Ishikawa (cell line): ENCODE data around the gene FIS1.

Experiments
- FOXM1 ChIP-seq: IDR thresholded peaks from 2 replicates; pipeline ENCODE4 v1.6.1; 2012; ENCODE audit warnings: low read depth, borderline replicate concordance
- TAF1 ChIP-seq: IDR thresholded peaks from 2 replicates; pipeline ENCODE4 v1.6.1; 2012; ENCODE audit warnings: low read depth, mild to moderate bottlenecking
- TCF12 ChIP-seq: IDR thresholded peaks from 2 replicates; pipeline ENCODE4 v1.6.1; 2012; ENCODE audit warnings: low read depth
- YY1 ChIP-seq: IDR thresholded peaks from 2 replicates; pipeline ENCODE4 v1.6.1; 2012; ENCODE audit warnings: low read depth

GRCh38 chr7:101206665-101207042 is 38.2 kb downstream of the FIS1 start:
- no peak for TF ChIP-seq FOXM1
- no peak for TF ChIP-seq TCF12
- TF ChIP-seq TAF1: no peak
- TF ChIP-seq YY1: no peak
